H9 (cell line): Measurements from ENCODE around the gene VIPR1. TPM values are rescaled to one million over a fixed set of nuclear protein-coding genes. Genes with fewer than 3 reads are reported as not detected.

ENCODE experiments used
- DNase-seq: peaks from one replicate; pipeline ENCODE4 v3.0.0-alpha.2; 2017
- H2AFZ ChIP-seq: one replicate; pipeline ENCODE4 v1.6.1; 2013; ENCODE audit warnings: mild to moderate bottlenecking, low read length, control low read depth, moderate library complexity
- H2AK5ac ChIP-seq: 2 replicates; pipeline ENCODE4 v1.6.1; 2013; ENCODE audit warnings: low read length, control low read depth, mixed read lengths; ENCODE audit not compliant: insufficient read length
- H2BK120ac ChIP-seq: one replicate; pipeline ENCODE4 v1.6.1; 2013; ENCODE audit warnings: low read depth, mild to moderate bottlenecking, low read length, control low read depth, inconsistent platforms; ENCODE audit not compliant: poor library complexity, severe bottlenecking
- H2BK12ac ChIP-seq: 2 replicates; pipeline ENCODE4 v1.6.1; 2013; ENCODE audit warnings: low read length, control low read depth, mixed read lengths, low read depth; ENCODE audit not compliant: insufficient read length
- H2BK15ac ChIP-seq: 2 replicates; pipeline ENCODE4 v1.6.1; 2013; ENCODE audit warnings: low read depth, low read length, control low read depth
- H2BK20ac ChIP-seq: one replicate; pipeline ENCODE4 v1.6.1; 2013; ENCODE audit warnings: low read depth, mild to moderate bottlenecking, low read length, control low read depth, inconsistent platforms; ENCODE audit not compliant: poor library complexity, severe bottlenecking
- H2BK5ac ChIP-seq: 2 replicates; pipeline ENCODE4 v1.6.1; 2013; ENCODE audit warnings: low read length, control low read depth, mixed read lengths; ENCODE audit not compliant: insufficient read length
- H3K14ac ChIP-seq: 2 replicates; pipeline ENCODE4 v1.6.1; 2013; ENCODE audit warnings: low read length, control low read depth; ENCODE audit not compliant: insufficient read depth
- H3K18ac ChIP-seq: 2 replicates; pipeline ENCODE4 v1.6.1; 2013; ENCODE audit warnings: low read depth, mild to moderate bottlenecking, mixed read lengths, low read length, control low read depth; ENCODE audit not compliant: insufficient read length
- H3K23ac ChIP-seq: 2 replicates; pipeline ENCODE4 v1.6.1; 2013; ENCODE audit warnings: low read length, control low read depth, mixed read lengths, low read depth; ENCODE audit not compliant: insufficient read length
- H3K23me2 ChIP-seq: 2 replicates; pipeline ENCODE4 v1.6.1; 2013; ENCODE audit warnings: low read depth, mild to moderate bottlenecking, mixed read lengths, low read length, control low read depth; ENCODE audit not compliant: insufficient read length, poor library complexity, severe bottlenecking
- H3K27ac ChIP-seq: 2 replicates; pipeline ENCODE4 v1.5.1; 2013; ENCODE audit warnings: low read length, control low read depth, mixed read lengths, low read depth; ENCODE audit not compliant: insufficient read length
- H3K27me3 ChIP-seq: 2 replicates; pipeline ENCODE4 v1.6.1; 2013; ENCODE audit warnings: low read length, control low read depth, inconsistent platforms; ENCODE audit not compliant: insufficient read depth
- H3K4ac ChIP-seq: 2 replicates; pipeline ENCODE4 v1.6.1; 2013; ENCODE audit warnings: low read depth, mild to moderate bottlenecking, control low read depth, inconsistent platforms, low read length, moderate library complexity
- H3K4me1 ChIP-seq: 2 replicates; pipeline ENCODE4 v1.6.1; 2013; ENCODE audit warnings: low read length, control low read depth, inconsistent platforms; ENCODE audit not compliant: insufficient read depth
- H3K4me2 ChIP-seq: 2 replicates; pipeline ENCODE4 v1.6.1; 2013; ENCODE audit warnings: low read length, control low read depth, mixed read lengths; ENCODE audit not compliant: insufficient read length, insufficient read depth
- H3K56ac ChIP-seq: 2 replicates; pipeline ENCODE4 v1.6.1; 2013; ENCODE audit warnings: low read depth, mild to moderate bottlenecking, mixed read lengths, low read length, control low read depth; ENCODE audit not compliant: insufficient read length
- H3K79me1 ChIP-seq: 2 replicates; pipeline ENCODE4 v1.6.1; 2013; ENCODE audit warnings: low read depth, mild to moderate bottlenecking, moderate library complexity, low read length, control low read depth, inconsistent platforms; ENCODE audit not compliant: insufficient read depth, poor library complexity, severe bottlenecking
- H3K79me2 ChIP-seq: 2 replicates; pipeline ENCODE4 v1.6.1; 2013; ENCODE audit warnings: low read length, control low read depth, inconsistent platforms; ENCODE audit not compliant: insufficient read depth
- H3K9ac ChIP-seq: 2 replicates; pipeline ENCODE4 v1.6.1; 2013; ENCODE audit warnings: low read length, control low read depth, mixed read lengths; ENCODE audit not compliant: insufficient read length; ENCODE audit errors: extremely low read depth
- H3K9me3 ChIP-seq: one replicate; pipeline ENCODE4 v1.6.1; 2013; ENCODE audit warnings: low read depth, low read length, inconsistent platforms; ENCODE audit not compliant: control insufficient read depth
- H3T11ph ChIP-seq: one replicate; pipeline ENCODE4 v1.6.1; 2013; ENCODE audit warnings: mild to moderate bottlenecking, low read length, control low read depth, inconsistent platforms
- H4K20me1 ChIP-seq: one replicate; pipeline ENCODE4 v1.6.1; 2013; ENCODE audit not compliant: control insufficient read depth, insufficient read length, insufficient read depth
- H4K5ac ChIP-seq: 2 replicates; pipeline ENCODE4 v1.6.1; 2013; ENCODE audit warnings: low read depth, mild to moderate bottlenecking, mixed read lengths, low read length, control low read depth; ENCODE audit not compliant: insufficient read length
- H4K8ac ChIP-seq: replicated peaks from 2 replicates; pipeline ENCODE4 v1.6.1; 2013; ENCODE audit warnings: low read length, control low read depth, mixed read lengths, low read depth; ENCODE audit not compliant: insufficient read length
- H4K91ac ChIP-seq: 2 replicates; pipeline ENCODE4 v1.6.1; 2013; ENCODE audit warnings: low read depth, mild to moderate bottlenecking, moderate library complexity, mixed read lengths, low read length, control low read depth; ENCODE audit not compliant: insufficient read length
- H3K27ac Mint-ChIP-seq, 3 experiments: 2 replicates in 2 of 3; 3 replicates in 1 of 3; pipeline ENCODE4 v1.8.0; 2020 to 2021; ENCODE audit warnings: mixed read lengths in 3 of 3, mild to moderate bottlenecking in 1 of 3, moderate library complexity in 1 of 3
- H3K27me3 Mint-ChIP-seq: 2 replicates; pipeline ENCODE4 v1.8.0; 2021; ENCODE audit warnings: low read depth, mild to moderate bottlenecking, moderate library complexity, mixed read lengths
- H3K36me3 Mint-ChIP-seq, 3 experiments: 2 replicates in 2 of 3; 3 replicates in 1 of 3; pipeline ENCODE4 v1.8.0; 2020 to 2021; ENCODE audit warnings: low read depth in 3 of 3, mixed read lengths in 3 of 3; ENCODE audit not compliant: insufficient read depth in 1 of 3
- H3K4me1 Mint-ChIP-seq, 2 experiments: 2 replicates each; pipeline ENCODE4 v1.8.0; 2020; ENCODE audit warnings: mixed read lengths in 2 of 2
- H3K4me3 Mint-ChIP-seq, 2 experiments: 2 replicates in 1 of 2; 3 replicates in 1 of 2; pipeline ENCODE4 v1.8.0; 2020 to 2021; ENCODE audit warnings: mild to moderate bottlenecking in 2 of 2, mixed read lengths in 2 of 2, moderate library complexity in 1 of 2
- H3K9me3 Mint-ChIP-seq, 2 experiments: 2 replicates in 1 of 2; 3 replicates in 1 of 2; pipeline ENCODE4 v1.8.0; 2020; ENCODE audit warnings: mild to moderate bottlenecking in 2 of 2, mixed read lengths in 2 of 2, moderate library complexity in 1 of 2
- WGBS: extraction: QIAGEN DNeasy Blood & Tissue Kit; methylation state at CpG from one replicate; pipeline ENCODE4 v1.1.7; 2013; ENCODE audit warnings: missing lambda C conversion rate, low lambda C conversion rate, mixed read lengths; ENCODE audit not compliant: insufficient read length; ENCODE audit errors: extremely low coverage; 5-methylcytosine and 5-hydroxymethylcytosine counted together
- total RNA-seq: library from RNA; stranded (reverse); gene quantifications from 2 replicates; pipeline ENCODE4 v1.2.1, GENCODE V29; 2021
- TF ChIP-seq, protein P1 (sequence below): fragments of 200-600 bp; sonication (generic); conservative IDR thresholded peaks from 3 replicates; pipeline ENCODE4 v1.8.0; 2021; ENCODE audit warnings: antibody characterized with exemption, mild to moderate bottlenecking

VIPR1 gene
- total RNA-seq, 1 experiment from 2014 or later, result 6.5 TPM

DNA sequence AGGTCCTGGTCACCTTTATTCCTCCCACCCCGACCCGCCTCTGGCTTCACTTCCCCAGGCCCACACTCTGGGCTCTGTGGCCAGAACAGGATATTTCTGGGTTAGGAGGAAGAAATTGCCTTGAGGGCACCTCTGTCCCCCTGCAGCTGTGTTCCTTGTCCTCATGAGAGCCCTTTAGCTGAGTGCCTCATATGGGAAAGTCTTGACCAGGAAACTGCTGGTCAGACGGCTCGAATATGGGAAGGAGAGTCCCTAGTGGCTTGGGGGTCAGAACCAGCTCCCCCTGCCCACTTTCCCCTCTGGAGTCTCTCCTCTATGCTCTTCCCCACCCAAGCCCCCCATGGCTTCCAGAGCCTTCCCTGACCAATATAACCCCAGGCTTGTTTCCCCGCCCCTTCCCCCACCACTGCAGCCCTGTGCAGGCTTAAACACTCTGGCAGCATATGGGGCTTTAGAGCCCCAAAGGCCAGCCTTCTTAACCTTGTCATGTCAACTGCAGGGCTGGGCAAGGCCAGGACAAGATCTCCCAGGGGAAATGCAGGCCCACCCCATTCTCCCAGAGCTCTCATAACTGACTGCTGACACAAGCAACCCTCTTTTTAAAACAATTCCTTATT lies 42.9 kb downstream of the VIPR1 start:
- Histone ChIP-seq H4K20me1 (no peaks in the 10 kb centered on the region), H3K9ac (no peak overlapping the region), H2BK12ac (no peak overlapping the region), H3K56ac (no peak overlapping the region), H3K14ac (no peak overlapping the region), H2AFZ (no peak overlapping the region), H2BK120ac (no peak overlapping the region), H4K8ac (no peak overlapping the region), H2BK15ac (no peak overlapping the region), H4K5ac (no peak overlapping the region), H3K4me2 (no peak overlapping the region), H2BK5ac (no peak overlapping the region), H3K27me3 (no peaks in the 10 kb centered on the region), H3K4ac (no peak overlapping the region), H3K23me2 (no peaks in the 10 kb centered on the region), H3K27ac (no peak overlapping the region), H4K91ac (no peak overlapping the region), H3K18ac (no peak overlapping the region), H3K79me2 (no peaks in the 10 kb centered on the region), H3K79me1 (no peaks in the 10 kb centered on the region), H3T11ph (no peak overlapping the region), H2BK20ac (no peak overlapping the region), H3K9me3 (no peaks in the 10 kb centered on the region), H3K23ac (no peak overlapping the region), H3K4me1 (no peaks in the 10 kb centered on the region), H2AK5ac (no peak overlapping the region)
- Mint-ChIP-seq H3K9me3 (no peaks in the 10 kb centered on the region), H3K27me3 (peaks cover 2% of the 10 kb centered on the region), H3K27ac (no peak overlapping the region; a peak in 1 of 7 replicates), H3K4me3 (no peak overlapping the region), H3K4me1 (peaks cover 0 to 3% of the 10 kb centered on the region in 2 experiments; a peak in 2 of 4 replicates), H3K36me3 (peaks cover 0 to 4% (median 4%) of the 10 kb centered on the region in 3 experiments; a peak in 4 of 7 replicates)
- TF ChIP-seq, protein P1, sequence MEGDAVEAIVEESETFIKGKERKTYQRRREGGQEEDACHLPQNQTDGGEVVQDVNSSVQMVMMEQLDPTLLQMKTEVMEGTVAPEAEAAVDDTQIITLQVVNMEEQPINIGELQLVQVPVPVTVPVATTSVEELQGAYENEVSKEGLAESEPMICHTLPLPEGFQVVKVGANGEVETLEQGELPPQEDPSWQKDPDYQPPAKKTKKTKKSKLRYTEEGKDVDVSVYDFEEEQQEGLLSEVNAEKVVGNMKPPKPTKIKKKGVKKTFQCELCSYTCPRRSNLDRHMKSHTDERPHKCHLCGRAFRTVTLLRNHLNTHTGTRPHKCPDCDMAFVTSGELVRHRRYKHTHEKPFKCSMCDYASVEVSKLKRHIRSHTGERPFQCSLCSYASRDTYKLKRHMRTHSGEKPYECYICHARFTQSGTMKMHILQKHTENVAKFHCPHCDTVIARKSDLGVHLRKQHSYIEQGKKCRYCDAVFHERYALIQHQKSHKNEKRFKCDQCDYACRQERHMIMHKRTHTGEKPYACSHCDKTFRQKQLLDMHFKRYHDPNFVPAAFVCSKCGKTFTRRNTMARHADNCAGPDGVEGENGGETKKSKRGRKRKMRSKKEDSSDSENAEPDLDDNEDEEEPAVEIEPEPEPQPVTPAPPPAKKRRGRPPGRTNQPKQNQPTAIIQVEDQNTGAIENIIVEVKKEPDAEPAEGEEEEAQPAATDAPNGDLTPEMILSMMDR, result no peak
- whole genome bisulfite sequencing, result no CpG with 5 or more reads among the region's 5 CpGs
- no peak for DNase-seq
